CD4-positive, alpha-beta T cell treated with Interleukin-15 for 1 hour (primary cell): ENCODE measurements around the gene RCE1.

Experiments
- DNase-seq: peaks from one replicate; pipeline ENCODE4 v3.0.0-alpha.2; 2020

RCE1 gene

GRCh38 chr11:66870616-66871520 is 27.6 kb downstream of the RCE1 start:
- no peak for DNase-seq

GRCh38 chr11:66871521-66871901 is 28.3 kb downstream of the RCE1 start:
- DNase-seq: no peak

GRCh38 chr11:66874232-66874631 is 31.0 kb downstream of the RCE1 start:
- DNase-seq: no peak

GRCh38 chr11:66875378-66875777 is 32.1 kb downstream of the RCE1 start:
- no peak for DNase-seq

- no peak for DNase-seq
These were observed 34.5 kb downstream of the RCE1 start for GRCh38 chr11:66877588-66878385.

GRCh38 chr11:66878474-66878873 is 35.2 kb downstream of the RCE1 start:
- no peak for DNase-seq

- peak; percentile 4 for DNase-seq
These were observed 35.8 kb downstream of the RCE1 start for GRCh38 chr11:66879000-66879399.

- DNase-seq: no peak
These were observed 36.3 kb downstream of the RCE1 start for GRCh38 chr11:66879583-66879982.

GRCh38 chr11:66879999-66880398 is 36.8 kb downstream of the RCE1 start:
- DNase-seq: no peak

- peak; percentile 14 for DNase-seq
These were observed 37.5 kb downstream of the RCE1 start for GRCh38 chr11:66880496-66881450.

- DNase-seq: no peak
These were observed 38.2 kb downstream of the RCE1 start for GRCh38 chr11:66881451-66881835.

- DNase-seq: no peak
These were observed 38.7 kb downstream of the RCE1 start for GRCh38 chr11:66881927-66882452.

- no peak for DNase-seq
These were observed 39.3 kb downstream of the RCE1 start for GRCh38 chr11:66882561-66883015.

GRCh38 chr11:66883016-66883965 is 40.0 kb downstream of the RCE1 start:
- DNase-seq: peak; percentile 47

- DNase-seq: no peak
These were observed 41.2 kb downstream of the RCE1 start for GRCh38 chr11:66884443-66884842.

GRCh38 chr11:66885469-66885868 is 42.2 kb downstream of the RCE1 start:
- no peak for DNase-seq

GRCh38 chr11:66885950-66886440 is 42.8 kb downstream of the RCE1 start:
- no peak for DNase-seq

GRCh38 chr11:66886671-66887221 is 43.5 kb downstream of the RCE1 start:
- no peak for DNase-seq

- no peak for DNase-seq
These were observed 44.3 kb downstream of the RCE1 start for GRCh38 chr11:66887526-66887925.

- DNase-seq: no peak
These were observed 45.0 kb downstream of the RCE1 start for GRCh38 chr11:66888282-66888681.

- DNase-seq: no peak
These were observed 46.7 kb downstream of the RCE1 start for GRCh38 chr11:66889960-66890359.
